GM18858 (cell line): ENCODE measurements around the gene MAN2A2.
"Not testable (repeated sequence)": the region's sequence is repeated elsewhere in the genome, so short reads cannot be mapped to it uniquely, and the experiment has no call there.

Experiments
- ATAC-seq: cut with Tn5 transposase; IDR thresholded peaks from one replicate; pipeline ENCODE4 v1.9.1; 2021; ENCODE audit not compliant: unreplicated experiment

The MAN2A2 gene

GRCh38 chr15:90903733-90904536 is 833 bp downstream of the MAN2A2 start:
- no peak for ATAC-seq

- ATAC-seq = no peak
Measured at GRCh38 chr15:90904746-90905145, 1.6 kb downstream of the MAN2A2 start.

GRCh38 chr15:90905306-90906180 is 2.4 kb downstream of the MAN2A2 start:
- ATAC-seq = no peak

- ATAC-seq = no peak
Measured at GRCh38 chr15:90906181-90906849, 3.2 kb downstream of the MAN2A2 start.

GRCh38 chr15:90907051-90907660 is 4.1 kb downstream of the MAN2A2 start:
- ATAC-seq = no peak

- no peak for ATAC-seq
Measured at GRCh38 chr15:90907838-90908507, 4.9 kb downstream of the MAN2A2 start.

GRCh38 chr15:90909449-90909848 is 6.3 kb downstream of the MAN2A2 start:
- not testable (repeated sequence) for ATAC-seq

GRCh38 chr15:90909976-90910375 is 6.9 kb downstream of the MAN2A2 start:
- ATAC-seq = no peak

- ATAC-seq = no peak
Measured at GRCh38 chr15:90910441-90911301, 7.6 kb downstream of the MAN2A2 start.

- no peak for ATAC-seq
Measured at GRCh38 chr15:90911302-90911623, 8.2 kb downstream of the MAN2A2 start.

- no peak for ATAC-seq
Measured at GRCh38 chr15:90911906-90912769, 9.0 kb downstream of the MAN2A2 start.

GRCh38 chr15:90912770-90913075 is 9.6 kb downstream of the MAN2A2 start:
- no peak for ATAC-seq

- ATAC-seq = no peak
Measured at GRCh38 chr15:90913398-90913944, 10.4 kb downstream of the MAN2A2 start.

GRCh38 chr15:90914305-90915080 is 11.4 kb downstream of the MAN2A2 start:
- ATAC-seq = no peak

GRCh38 chr15:90915216-90915807 is 12.2 kb downstream of the MAN2A2 start:
- no peak for ATAC-seq

- no peak for ATAC-seq
Measured at GRCh38 chr15:90915808-90916440, 12.8 kb downstream of the MAN2A2 start.

GRCh38 chr15:90916461-90916860 is 13.4 kb downstream of the MAN2A2 start:
- ATAC-seq = no peak
